Measurements from ENCODE around the gene ANKRD34C. TPM values are rescaled to one million over a fixed set of nuclear protein-coding genes. Genes with fewer than 3 reads are reported as not detected.

The ANKRD34C gene
- polyA plus RNA-seq, 1 donor from 2014 or later, result not detected

GRCh38 chr15:79308874-79309273 is 26.4 kb downstream of the ANKRD34C start:
- no peak overlapping the region for H3K4me3 ChIP-seq (ENCODE audit: low read length)
- H3K36me3 ChIP-seq (ENCODE audit: insufficient read depth, low read length), result no peaks in the 10 kb centered on the region
- H3K79me2 ChIP-seq (replicated peaks; ENCODE audit: insufficient read depth, low read length), result peaks cover 2% of the 10 kb centered on the region
- H4K20me1 ChIP-seq (ENCODE audit: insufficient read depth), result no peaks in the 10 kb centered on the region
- no peak for TF ChIP-seq POLR2AphosphoS5 (IDR thresholded peaks at IDR 0.05)
- no peak for TF ChIP-seq TAF1 (IDR thresholded peaks at IDR 0.05; ENCODE audit: low read depth)
- no peak for TF ChIP-seq SMC3 (conservative IDR thresholded peaks at IDR 0.05; ENCODE audit: poor library complexity)
- TF ChIP-seq REST (IDR thresholded peaks at IDR 0.05; ENCODE audit: borderline replicate concordance), result no peak
- no peak for TF ChIP-seq RAD21 (conservative IDR thresholded peaks at IDR 0.05)
- TF ChIP-seq CTCF (IDR thresholded peaks at IDR 0.05; ENCODE audit: poor library complexity, severe bottlenecking), result no peak
- TF ChIP-seq MXI1 (conservative IDR thresholded peaks at IDR 0.05; ENCODE audit: poor library complexity, severe bottlenecking), result no peak
- TF ChIP-seq EP300 (conservative IDR thresholded peaks at IDR 0.05; ENCODE audit: poor library complexity, severe bottlenecking), result no peak
- no peak for TF ChIP-seq EZH2 (IDR thresholded peaks at IDR 0.05; ENCODE audit: borderline replicate concordance, insufficient read depth, low read length, poor library complexity, severe bottlenecking)
- no peak overlapping the region for H3K4me2 ChIP-seq (ENCODE audit: low read length)
- H3K9me2 ChIP-seq (ENCODE audit: insufficient read depth, low read length), result no peaks in the 10 kb centered on the region
- peaks cover 42% of the 10 kb centered on the region for H3K27me3 ChIP-seq (ENCODE audit: insufficient read depth, low read depth, low read length)
- no peak overlapping the region for H2AFZ ChIP-seq (ENCODE audit: low read depth, low read length)
- no peak overlapping the region for H3K9ac ChIP-seq (ENCODE audit: low read length)
- H3K27ac ChIP-seq (ENCODE audit: low read length), result no peak overlapping the region
- no peaks in the 10 kb centered on the region for H3K9me3 ChIP-seq (ENCODE audit: low read length)
- no peaks in the 10 kb centered on the region for H3F3A ChIP-seq (ENCODE audit: insufficient read depth, low read length, poor library complexity, severe bottlenecking)

- H3K27me3 ChIP-seq (ENCODE audit: insufficient read depth, low read depth, low read length), result peaks cover 32% of the 10 kb centered on the region
- no peaks in the 10 kb centered on the region for H3K9me3 ChIP-seq (ENCODE audit: low read length)
- peaks cover 2% of the 10 kb centered on the region for H3K79me2 ChIP-seq (replicated peaks; ENCODE audit: insufficient read depth, low read length)
- H3F3A ChIP-seq (ENCODE audit: insufficient read depth, low read length, poor library complexity, severe bottlenecking), result no peaks in the 10 kb centered on the region
- H4K20me1 ChIP-seq (ENCODE audit: insufficient read depth), result no peaks in the 10 kb centered on the region
- H3K4me3 ChIP-seq (ENCODE audit: low read length), result peak overlapping the region; percentile 100
- H3K4me2 ChIP-seq (ENCODE audit: low read length), result peak overlapping the region; percentile 74
- TF ChIP-seq TAF1 (IDR thresholded peaks at IDR 0.05; ENCODE audit: low read depth) (no peak), REST (IDR thresholded peaks at IDR 0.05; ENCODE audit: borderline replicate concordance) (no peak), SMC3 (conservative IDR thresholded peaks at IDR 0.05; ENCODE audit: poor library complexity) (no peak)
- no peak overlapping the region for H2AFZ ChIP-seq (ENCODE audit: low read depth, low read length)
- no peaks in the 10 kb centered on the region for H3K9me2 ChIP-seq (ENCODE audit: insufficient read depth, low read length)
- H3K9ac ChIP-seq (ENCODE audit: low read length), result peak overlapping the region; percentile 54
- H3K27ac ChIP-seq (ENCODE audit: low read length), result no peak overlapping the region
- no peaks in the 10 kb centered on the region for H3K36me3 ChIP-seq (ENCODE audit: insufficient read depth, low read length)
Observed at GRCh38 chr15:79310612-79310984, 28.1 kb downstream of the ANKRD34C start.

Data from neural cell (in vitro differentiated cells).